Fibroblast of lung (primary cell): ENCODE results near the gene BORCS6. TPM values are rescaled to one million over a fixed set of nuclear protein-coding genes. Genes with fewer than 3 reads are reported as not detected.

ENCODE experiments used
- DNase-seq, 2 donors: peaks; one replicate each; pipeline versions ENCODE4 v3.0.0 to v3.0.0-alpha.2; 2010; ENCODE audit warnings: low read depth in 2 of 2
- H2AFZ ChIP-seq: 2 replicates; pipeline ENCODE4 v1.5.1; 2012; ENCODE audit warnings: low read length, control low read depth, inconsistent platforms
- H3K27ac ChIP-seq: 2 replicates; pipeline ENCODE4 v1.5.1; 2011; ENCODE audit warnings: low read length, control low read depth; ENCODE audit not compliant: insufficient read depth
- H3K27me3 ChIP-seq: 2 replicates; pipeline ENCODE4 v1.5.1; 2011; ENCODE audit warnings: mild to moderate bottlenecking, low read length; ENCODE audit not compliant: control insufficient read depth, insufficient read depth
- H3K36me3 ChIP-seq: 2 replicates; pipeline ENCODE4 v1.5.1; 2011; ENCODE audit warnings: low read length; ENCODE audit not compliant: control insufficient read depth, insufficient read depth
- H3K4me1 ChIP-seq: 2 replicates; pipeline ENCODE4 v1.5.1; 2011; ENCODE audit warnings: low read length; ENCODE audit not compliant: control insufficient read depth, insufficient read depth; ENCODE audit errors: extremely low read depth
- H3K4me2 ChIP-seq: 2 replicates; pipeline ENCODE4 v1.5.1; 2011; ENCODE audit warnings: low read length, control low read depth; ENCODE audit not compliant: insufficient read depth; ENCODE audit errors: extremely low read depth
- H3K4me3 ChIP-seq, 4 experiments: fragments of 200-600 bp in 1 of 4; sonication (generic) in 1 of 4; replicated peaks in 1 of 4; 2 replicates each; pipeline ENCODE4 v1.5.1; 2011 to 2016; ENCODE audit warnings: low read length in 4 of 4, low read depth in 3 of 4, mild to moderate bottlenecking in 3 of 4, control low read depth in 2 of 4, inconsistent platforms in 1 of 4, mixed read lengths in 1 of 4; ENCODE audit not compliant: insufficient read depth in 1 of 4; ENCODE audit errors: control extremely low read depth in 1 of 4
- H3K79me2 ChIP-seq: 2 replicates; pipeline ENCODE4 v1.5.1; 2012; ENCODE audit warnings: mild to moderate bottlenecking, low read length, inconsistent platforms; ENCODE audit not compliant: control insufficient read depth, insufficient read depth
- H3K9ac ChIP-seq: 2 replicates; pipeline ENCODE4 v1.5.1; 2011; ENCODE audit warnings: mild to moderate bottlenecking, low read length, control low read depth; ENCODE audit not compliant: insufficient read depth
- H3K9me3 ChIP-seq: 2 replicates; pipeline ENCODE4 v1.5.1; 2012; ENCODE audit warnings: low read depth, low read length; ENCODE audit not compliant: control insufficient read depth, insufficient read depth
- H4K20me1 ChIP-seq: 2 replicates; pipeline ENCODE4 v1.5.1; 2011; ENCODE audit warnings: low read length; ENCODE audit not compliant: control insufficient read depth, insufficient read depth; ENCODE audit errors: extremely low read depth
- EZH2 ChIP-seq: IDR thresholded peaks from 2 replicates; pipeline ENCODE4 v1.5.1; 2012; ENCODE audit warnings: low read length, control low read depth, mild to moderate bottlenecking; ENCODE audit errors: missing control alignments
- polyA plus RNA-seq, 2 donors: library from polyadenylated mRNA; depleted of rRNA in 1 of 2; stranded (reverse) in 1 of 2; unstranded in 1 of 2; fragments of >200 nt; gene quantifications; 2 replicates each; pipeline ENCODE4 v1.2.1, GENCODE V29; 2011 to 2012; ENCODE audit warnings: missing spikeins in 1 of 2
- total RNA-seq: library from RNA; depleted of rRNA; stranded (reverse); fragments of >200 nt; gene quantifications from 2 replicates; pipeline ENCODE4 v1.2.1, GENCODE V29; 2014
- TF ChIP-seq, protein P1 (sequence below), 2 donors: IDR thresholded peaks in 1 of 2; conservative IDR thresholded peaks in 1 of 2; 1 replicate in 1 of 2; 2 replicates in 1 of 2; pipeline ENCODE4 v1.5.1; 2011 to 2012; ENCODE audit warnings: low read length in 2 of 2, control low read depth in 1 of 2, inconsistent platforms in 1 of 2, low read depth in 1 of 2, mild to moderate bottlenecking in 1 of 2

Gene BORCS6
- total and polyA plus RNA-seq, 2 donors (not counting 1 experiment from before 2014, with no cell fraction given) = 2.9 to 11.4 TPM

GRCh38 chr17:8160224-8160577, 29.8 kb downstream of the BORCS6 start:
- H2AFZ ChIP-seq = no peak overlapping the region
- no peak overlapping the region for H3K27ac ChIP-seq
- DNase-seq = no peak
- TF ChIP-seq, protein P1, sequence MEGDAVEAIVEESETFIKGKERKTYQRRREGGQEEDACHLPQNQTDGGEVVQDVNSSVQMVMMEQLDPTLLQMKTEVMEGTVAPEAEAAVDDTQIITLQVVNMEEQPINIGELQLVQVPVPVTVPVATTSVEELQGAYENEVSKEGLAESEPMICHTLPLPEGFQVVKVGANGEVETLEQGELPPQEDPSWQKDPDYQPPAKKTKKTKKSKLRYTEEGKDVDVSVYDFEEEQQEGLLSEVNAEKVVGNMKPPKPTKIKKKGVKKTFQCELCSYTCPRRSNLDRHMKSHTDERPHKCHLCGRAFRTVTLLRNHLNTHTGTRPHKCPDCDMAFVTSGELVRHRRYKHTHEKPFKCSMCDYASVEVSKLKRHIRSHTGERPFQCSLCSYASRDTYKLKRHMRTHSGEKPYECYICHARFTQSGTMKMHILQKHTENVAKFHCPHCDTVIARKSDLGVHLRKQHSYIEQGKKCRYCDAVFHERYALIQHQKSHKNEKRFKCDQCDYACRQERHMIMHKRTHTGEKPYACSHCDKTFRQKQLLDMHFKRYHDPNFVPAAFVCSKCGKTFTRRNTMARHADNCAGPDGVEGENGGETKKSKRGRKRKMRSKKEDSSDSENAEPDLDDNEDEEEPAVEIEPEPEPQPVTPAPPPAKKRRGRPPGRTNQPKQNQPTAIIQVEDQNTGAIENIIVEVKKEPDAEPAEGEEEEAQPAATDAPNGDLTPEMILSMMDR (conservative IDR thresholded peaks at IDR 0.05 in 1 of 2, IDR thresholded peaks at IDR 0.05 in 1 of 2; ENCODE audit: low read depth in 1 of 2, low read length in 2 of 2) = no peak
- TF ChIP-seq EZH2 = no peak
- H3K9me3 ChIP-seq = no peaks in the 10 kb centered on the region
- no peak overlapping the region for H3K4me3 ChIP-seq
- H3K4me2 ChIP-seq = no peak overlapping the region
- no peak overlapping the region for H3K9ac ChIP-seq
- H4K20me1 ChIP-seq = no peaks in the 10 kb centered on the region
- peaks cover 12% of the 10 kb centered on the region for H3K36me3 ChIP-seq
- no peaks in the 10 kb centered on the region for H3K27me3 ChIP-seq
- H3K4me1 ChIP-seq = peaks cover 44% of the 10 kb centered on the region
- peaks cover 18% of the 10 kb centered on the region for H3K79me2 ChIP-seq

GRCh38 chr17:8159459-8160223, 30.3 kb downstream of the BORCS6 start:
- H3K4me1 ChIP-seq = peaks cover 43% of the 10 kb centered on the region
- H3K9me3 ChIP-seq = no peaks in the 10 kb centered on the region
- no peaks in the 10 kb centered on the region for H4K20me1 ChIP-seq
- no peak overlapping the region for H3K27ac ChIP-seq
- no peak overlapping the region for H3K9ac ChIP-seq
- no peak for DNase-seq
- peaks cover 18% of the 10 kb centered on the region for H3K79me2 ChIP-seq
- peaks cover 12% of the 10 kb centered on the region for H3K36me3 ChIP-seq
- H3K4me2 ChIP-seq = no peak overlapping the region
- no peak overlapping the region for H2AFZ ChIP-seq
- no peak overlapping the region for H3K4me3 ChIP-seq
- no peak for TF ChIP-seq EZH2
- TF ChIP-seq, protein P1 (conservative IDR thresholded peaks at IDR 0.05 in 1 of 2, IDR thresholded peaks at IDR 0.05 in 1 of 2; ENCODE audit: low read depth in 1 of 2, low read length in 2 of 2) = no peak
- H3K27me3 ChIP-seq = no peaks in the 10 kb centered on the region

DNA sequence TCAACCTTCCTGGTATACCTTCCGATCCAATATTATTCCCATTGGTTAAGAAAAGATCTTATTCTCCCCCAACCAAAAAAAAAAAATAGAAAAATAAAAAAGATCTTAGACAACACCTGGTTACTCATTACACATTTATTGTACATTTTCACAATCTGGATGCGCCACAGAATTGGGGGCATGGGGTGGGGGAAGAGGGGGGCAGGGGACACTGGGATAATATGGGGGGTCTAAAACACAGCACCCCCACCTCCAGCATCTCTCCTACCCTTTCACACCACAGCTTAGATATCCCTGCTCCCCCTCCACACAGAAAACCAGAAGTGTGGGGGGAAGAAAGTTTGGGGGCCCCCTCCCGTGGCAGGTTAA, 31.0 kb downstream of the BORCS6 start:
- Histone ChIP-seq H4K20me1 (no peaks in the 10 kb centered on the region), H3K27me3 (no peaks in the 10 kb centered on the region), H2AFZ (no peak overlapping the region), H3K79me2 (peaks cover 18% of the 10 kb centered on the region), H3K4me1 (peaks cover 39% of the 10 kb centered on the region), H3K9me3 (no peaks in the 10 kb centered on the region), H3K4me3 (no peak overlapping the region), H3K4me2 (no peak overlapping the region), H3K9ac (no peak overlapping the region), H3K36me3 (peaks cover 12% of the 10 kb centered on the region), H3K27ac (no peak overlapping the region)
- no peak for DNase-seq
- TF ChIP-seq, protein P1 (conservative IDR thresholded peaks at IDR 0.05 in 1 of 2, IDR thresholded peaks at IDR 0.05 in 1 of 2; ENCODE audit: low read depth in 1 of 2, low read length in 2 of 2) = no peak
- TF ChIP-seq EZH2 = no peak
